SK-N-SH (cell line): ENCODE data around the gene DENND1A. TPM values are rescaled to one million over a fixed set of nuclear protein-coding genes. Genes with fewer than 3 reads are reported as not detected.

ENCODE experiments used
- CTCF ChIA-PET: fragments of 300-600, 350-600 bp; formaldehyde crosslinking; extraction: SDS; loops from one replicate; lab custom pipeline; 2021; lab: Yijun Ruan, JAX
- POLR2A ChIA-PET: fragments of 350-600 bp; sonication (Branson Sonifier 250); formaldehyde crosslinking; extraction: SDS; loops from one replicate; lab custom pipeline; 2020; ENCODE audit warnings: antibody characterized with exemption, inconsistent platforms; lab: Yijun Ruan, JAX
- DNase-seq: peaks from one replicate; pipeline ENCODE4 v3.0.0; 2012
- H2AFZ ChIP-seq: fragments of 200-600 bp; sonication (generic); 2 replicates; pipeline ENCODE4 v1.8.1; 2016; ENCODE audit warnings: antibody characterized with exemption, mild to moderate bottlenecking, low read depth
- H3F3A ChIP-seq: fragments of 200-600 bp; sonication (generic); replicated peaks from 2 replicates; pipeline ENCODE3; 2016; ENCODE audit warnings: antibody characterized with exemption, mild to moderate bottlenecking; ENCODE audit not compliant: insufficient read depth
- H3K27ac ChIP-seq, 2 experiments: fragments of 200-500 bp in 1 of 2; fragments of 200-600 bp in 1 of 2; sonication (Bioruptor generic) in 1 of 2; sonication (generic), shearing (Covaris generic) in 1 of 2; 2 replicates each; pipeline versions ENCODE4 v1.5.1 to v1.6.1; 2014 to 2016; ENCODE audit warnings: low read depth in 2 of 2, inconsistent platforms in 1 of 2, low read length in 1 of 2, mild to moderate bottlenecking in 1 of 2, mixed read lengths in 1 of 2
- H3K27me3 ChIP-seq: fragments of 200-600 bp; sonication (generic), shearing (Covaris generic); 2 replicates; pipeline ENCODE4 v1.6.1; 2016; ENCODE audit warnings: mixed run types; ENCODE audit not compliant: insufficient read depth
- H3K36me3 ChIP-seq, 2 experiments: fragments of 200-500 bp in 1 of 2; fragments of 200-600 bp in 1 of 2; sonication (Bioruptor generic) in 1 of 2; sonication (generic) in 1 of 2; replicated peaks in 1 of 2; 2 replicates each; pipeline versions ENCODE3 to v1.5.1; 2014 to 2016; ENCODE audit warnings: low read length in 1 of 2, mild to moderate bottlenecking in 1 of 2; ENCODE audit not compliant: insufficient read depth in 2 of 2, control insufficient read depth in 1 of 2
- H3K4me1 ChIP-seq, 2 experiments: fragments of 200-500 bp in 1 of 2; fragments of 200-600 bp in 1 of 2; sonication (Bioruptor generic) in 1 of 2; sonication (generic), shearing (Covaris generic) in 1 of 2; 2 replicates each; pipeline versions ENCODE4 v1.5.1 to v1.6.1; 2014 to 2016; ENCODE audit warnings: low read depth in 1 of 2, low read length in 1 of 2, mixed run types in 1 of 2; ENCODE audit not compliant: insufficient read depth in 2 of 2, control insufficient read depth in 1 of 2
- H3K4me2 ChIP-seq: fragments of 200-600 bp; sonication (generic), shearing (Covaris generic); 2 replicates; pipeline ENCODE4 v1.6.1; 2017; ENCODE audit warnings: mixed run types
- H3K4me3 ChIP-seq, 2 experiments: fragments of 200-500 bp in 1 of 2; fragments of 200-600 bp in 1 of 2; sonication (Bioruptor generic) in 1 of 2; sonication (generic), shearing (Covaris generic) in 1 of 2; 2 replicates each; pipeline versions ENCODE4 v1.5.1 to v1.8.1; 2014 to 2016; ENCODE audit warnings: low read depth in 2 of 2, inconsistent platforms in 1 of 2, low read length in 1 of 2, mild to moderate bottlenecking in 1 of 2, mixed read lengths in 1 of 2, moderate library complexity in 1 of 2
- H3K79me2 ChIP-seq: fragments of 200-600 bp; sonication (generic); 2 replicates; pipeline ENCODE4 v1.8.1; 2017; ENCODE audit warnings: mild to moderate bottlenecking; ENCODE audit not compliant: insufficient read depth
- H3K9ac ChIP-seq: fragments of 200-600 bp; sonication (generic); 2 replicates; pipeline ENCODE4 v1.6.1; 2017; ENCODE audit warnings: mixed run types
- H3K9me2 ChIP-seq: fragments of 200-600 bp; sonication (generic); 2 replicates; pipeline ENCODE4 v1.6.1; 2017; ENCODE audit warnings: mixed run types
- H3K9me3 ChIP-seq: fragments of 200-600 bp; sonication (generic); 2 replicates; pipeline ENCODE4 v1.6.1; 2017; ENCODE audit warnings: mixed run types, mild to moderate bottlenecking, moderate library complexity
- H4K20me1 ChIP-seq: fragments of 200-600 bp; sonication (generic); 2 replicates; pipeline ENCODE4 v1.6.1; 2017; ENCODE audit warnings: mild to moderate bottlenecking, mixed run types; ENCODE audit not compliant: insufficient read depth
- ELF1 ChIP-seq: IDR thresholded peaks from 2 replicates; pipeline ENCODE4 v1.4.0; 2012
- FOSL2 ChIP-seq: IDR thresholded peaks from 2 replicates; pipeline ENCODE4 v1.4.0; 2012; ENCODE audit warnings: low read depth, mild to moderate bottlenecking, moderate library complexity, borderline replicate concordance
- GABPA ChIP-seq: IDR thresholded peaks from 2 replicates; pipeline ENCODE4 v1.4.0; 2012; ENCODE audit warnings: low read depth, mild to moderate bottlenecking
- GATA2 ChIP-seq: sonication (generic); formaldehyde crosslinking; IDR thresholded peaks from 2 replicates; pipeline ENCODE4 v1.5.0; 2020; ENCODE audit warnings: mild to moderate bottlenecking, missing genetic modification reagents
- JUND ChIP-seq: IDR thresholded peaks from 2 replicates; pipeline ENCODE4 v1.4.0; 2012
- MEF2A ChIP-seq: IDR thresholded peaks from 2 replicates; pipeline ENCODE4 v1.4.0; 2012; ENCODE audit warnings: low read depth, borderline replicate concordance
- MXI1 ChIP-seq: IDR thresholded peaks from 2 replicates; pipeline ENCODE4 v1.6.1; 2012; ENCODE audit warnings: mild to moderate bottlenecking, low read depth, low read length, improper control_type of control experiment
- NRF1 ChIP-seq: IDR thresholded peaks from 2 replicates; pipeline ENCODE4 v1.6.1; 2012; ENCODE audit warnings: low read depth, mild to moderate bottlenecking, low read length
- POLR2AphosphoS5 ChIP-seq: IDR thresholded peaks from 2 replicates; pipeline ENCODE4 v1.6.1; 2012; ENCODE audit warnings: low read depth, low read length
- RXRA ChIP-seq: IDR thresholded peaks from 2 replicates; pipeline ENCODE4 v1.4.0; 2012; ENCODE audit warnings: low read depth, mild to moderate bottlenecking, borderline replicate concordance
- SIN3A ChIP-seq: IDR thresholded peaks from 2 replicates; pipeline ENCODE4 v1.6.1; 2012; ENCODE audit warnings: low read depth, mild to moderate bottlenecking, low read length, moderate library complexity, borderline replicate concordance
- SMC3 ChIP-seq: IDR thresholded peaks from 2 replicates; pipeline ENCODE4 v1.6.1; 2012; ENCODE audit warnings: low read depth, low read length, improper control_type of control experiment
- TAF1 ChIP-seq: IDR thresholded peaks from 2 replicates; pipeline ENCODE4 v1.6.1; 2012; ENCODE audit warnings: low read depth, mild to moderate bottlenecking, low read length, moderate library complexity, borderline replicate concordance
- TEAD4 ChIP-seq: IDR thresholded peaks from 2 replicates; pipeline ENCODE4 v1.4.0; 2012; ENCODE audit warnings: mild to moderate bottlenecking, borderline replicate concordance; ENCODE audit not compliant: insufficient read depth
- WGBS: methylation state at CpG from one replicate; pipeline ENCODE4 v1.1.6; 2017; ENCODE audit warnings: low lambda C conversion rate; 5-methylcytosine and 5-hydroxymethylcytosine counted together
- polyA plus RNA-seq, 3 experiments: library from polyadenylated mRNA; depleted of rRNA; stranded (reverse); fragments of >200 nt; gene quantifications; 2 replicates each; pipeline ENCODE4 v1.2.3, GENCODE V29; 2012
- TF ChIP-seq, protein P1 (sequence below): IDR thresholded peaks from 2 replicates; pipeline ENCODE4 v1.4.0; 2012; ENCODE audit warnings: low read depth, borderline replicate concordance
- TF ChIP-seq, protein P2 (sequence below): IDR thresholded peaks from 2 replicates; pipeline ENCODE4 v1.4.0; 2012; ENCODE audit warnings: low read depth
- TF ChIP-seq, protein P3 (sequence below): IDR thresholded peaks from 2 replicates; pipeline ENCODE4; 2012
- TF ChIP-seq, protein P4 (sequence below): fragments of 200-600 bp; sonication (generic); IDR thresholded peaks from 2 replicates; pipeline ENCODE4 v1.6.1; 2017; ENCODE audit warnings: antibody characterized with exemption, mild to moderate bottlenecking, moderate library complexity
- TF ChIP-seq, protein P5 (sequence below): IDR thresholded peaks from 2 replicates; pipeline ENCODE4 v1.4.0; 2012; ENCODE audit warnings: low read depth, borderline replicate concordance

Gene DENND1A
- polyA plus RNA-seq, 1 of the 3 experiments (the other 2 are of a cell fraction): 25.4 TPM

DNA sequence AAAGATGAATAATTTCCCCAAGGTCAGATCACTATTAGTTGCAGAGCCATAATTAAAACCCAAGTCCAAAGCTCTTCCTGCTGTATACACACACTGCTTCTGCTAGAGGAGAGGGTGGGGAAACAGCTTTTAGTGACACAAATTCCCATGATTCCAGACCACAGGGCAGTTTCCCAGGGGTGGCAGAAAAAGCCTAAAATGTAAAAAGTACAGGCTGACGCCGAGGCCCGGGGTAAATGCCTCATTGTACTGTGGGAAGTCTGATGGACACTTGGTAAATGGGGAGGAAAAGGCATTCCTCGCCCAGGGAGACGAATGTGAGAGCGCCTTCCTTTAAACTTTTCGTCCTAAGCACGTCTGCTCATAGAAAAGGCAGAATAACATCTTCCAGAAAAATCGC lies 65.7 kb downstream of the DENND1A start:
- H3F3A ChIP-seq: no peaks in the 10 kb centered on the region
- H3K79me2 ChIP-seq: no peaks in the 10 kb centered on the region
- no peak overlapping the region for H3K4me2 ChIP-seq
- H3K27me3 ChIP-seq: no peaks in the 10 kb centered on the region
- H3K27ac ChIP-seq: no peak overlapping the region
- no peaks in the 10 kb centered on the region for H3K9me2 ChIP-seq
- H3K9ac ChIP-seq: no peak overlapping the region
- H3K4me3 ChIP-seq: no peak overlapping the region
- no peak overlapping the region for H2AFZ ChIP-seq
- no peaks in the 10 kb centered on the region for H3K36me3 ChIP-seq
- CTCF ChIA-PET: no interaction called here
- H3K9me3 ChIP-seq: no peaks in the 10 kb centered on the region
- no peaks in the 10 kb centered on the region for H4K20me1 ChIP-seq
- peaks cover 0 to 4% of the 10 kb centered on the region in 2 experiments; a peak in 3 of 4 replicates for H3K4me1 ChIP-seq
- POLR2A ChIA-PET: no interaction called here
- WGBS: 96% methylated on average over 9 of the region's 9 CpGs
- DNase-seq: no peak
- TF ChIP-seq MEF2A: no peak
- TF ChIP-seq, protein P1, sequence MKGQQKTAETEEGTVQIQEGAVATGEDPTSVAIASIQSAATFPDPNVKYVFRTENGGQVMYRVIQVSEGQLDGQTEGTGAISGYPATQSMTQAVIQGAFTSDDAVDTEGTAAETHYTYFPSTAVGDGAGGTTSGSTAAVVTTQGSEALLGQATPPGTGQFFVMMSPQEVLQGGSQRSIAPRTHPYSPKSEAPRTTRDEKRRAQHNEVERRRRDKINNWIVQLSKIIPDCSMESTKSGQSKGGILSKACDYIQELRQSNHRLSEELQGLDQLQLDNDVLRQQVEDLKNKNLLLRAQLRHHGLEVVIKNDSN: no peak
- no peak for TF ChIP-seq RXRA
- no peak for TF ChIP-seq GABPA
- TF ChIP-seq FOSL2: no peak
- TF ChIP-seq JUND: no peak
- TF ChIP-seq TAF1: no peak
- no peak for TF ChIP-seq POLR2AphosphoS5

DNA sequence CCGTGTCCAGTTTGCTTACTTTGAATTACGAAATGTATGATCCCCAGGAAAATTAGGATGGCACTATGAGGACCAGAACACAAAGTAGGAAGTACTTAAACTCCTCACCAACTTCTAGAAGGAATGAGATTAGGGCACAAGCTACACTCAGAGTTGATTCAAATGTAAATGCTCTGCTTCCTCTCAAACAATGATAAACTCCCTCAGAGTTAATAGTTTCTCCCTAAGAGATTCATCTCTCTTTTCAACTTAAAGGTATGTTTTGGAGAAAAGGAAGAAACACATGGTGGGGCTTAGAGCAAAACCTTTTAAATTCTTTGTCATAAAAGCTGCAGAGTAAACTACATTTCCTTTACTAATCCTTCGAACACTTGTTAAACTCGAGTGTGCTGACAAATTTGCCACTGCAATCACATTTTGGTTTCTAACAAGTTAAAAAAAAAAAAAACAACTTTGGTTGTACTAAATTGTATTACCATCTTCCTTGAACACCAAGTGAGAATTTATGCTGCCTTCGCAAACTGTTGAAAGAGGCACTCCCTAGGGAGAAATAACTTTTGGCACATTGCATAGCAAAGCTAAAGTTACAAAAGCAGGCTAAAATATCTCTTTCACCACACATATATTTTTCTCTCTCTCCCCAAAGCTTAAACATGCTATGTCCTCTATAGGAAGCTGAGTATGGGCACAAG lies 66.6 kb downstream of the DENND1A start:
- Histone ChIP-seq H3K9me3 (no peaks in the 10 kb centered on the region), H3F3A (no peaks in the 10 kb centered on the region), H3K4me2 (no peak overlapping the region), H2AFZ (no peak overlapping the region), H3K27ac (no peak overlapping the region), H3K9me2 (no peaks in the 10 kb centered on the region), H3K9ac (no peak overlapping the region), H4K20me1 (no peaks in the 10 kb centered on the region), H3K4me3 (no peak overlapping the region), H3K79me2 (no peaks in the 10 kb centered on the region), H3K27me3 (no peaks in the 10 kb centered on the region), H3K36me3 (no peaks in the 10 kb centered on the region), H3K4me1 (peaks cover 0 to 4% of the 10 kb centered on the region in 2 experiments; a peak in 3 of 4 replicates)
- POLR2A ChIA-PET: no interaction called here
- CTCF ChIA-PET: interaction anchor here (1.4 kb wide), 1 partner anchor 92 kb away, joined by 3 read pairs; no protein-coding TSS in a partner anchor
- 94% methylated on average over 5 of the region's 5 CpGs for WGBS
- no peak for DNase-seq
- TF ChIP-seq MEF2A (no peak), ELF1 (no peak), FOSL2 (no peak), TAF1 (no peak), SMC3 (no peak), TEAD4 (no peak), RXRA (no peak), GATA2 (no peak), NRF1 (no peak), MXI1 (no peak), SIN3A (no peak), GABPA (no peak)
- TF ChIP-seq, protein P2, sequence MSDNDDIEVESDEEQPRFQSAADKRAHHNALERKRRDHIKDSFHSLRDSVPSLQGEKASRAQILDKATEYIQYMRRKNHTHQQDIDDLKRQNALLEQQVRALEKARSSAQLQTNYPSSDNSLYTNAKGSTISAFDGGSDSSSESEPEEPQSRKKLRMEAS: no peak
- TF ChIP-seq, protein P3, sequence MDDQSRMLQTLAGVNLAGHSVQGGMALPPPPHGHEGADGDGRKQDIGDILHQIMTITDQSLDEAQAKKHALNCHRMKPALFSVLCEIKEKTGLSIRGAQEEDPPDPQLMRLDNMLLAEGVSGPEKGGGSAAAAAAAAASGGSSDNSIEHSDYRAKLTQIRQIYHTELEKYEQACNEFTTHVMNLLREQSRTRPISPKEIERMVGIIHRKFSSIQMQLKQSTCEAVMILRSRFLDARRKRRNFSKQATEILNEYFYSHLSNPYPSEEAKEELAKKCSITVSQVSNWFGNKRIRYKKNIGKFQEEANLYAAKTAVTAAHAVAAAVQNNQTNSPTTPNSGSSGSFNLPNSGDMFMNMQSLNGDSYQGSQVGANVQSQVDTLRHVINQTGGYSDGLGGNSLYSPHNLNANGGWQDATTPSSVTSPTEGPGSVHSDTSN: no peak
- TF ChIP-seq, protein P1: no peak
- TF ChIP-seq, protein P4, sequence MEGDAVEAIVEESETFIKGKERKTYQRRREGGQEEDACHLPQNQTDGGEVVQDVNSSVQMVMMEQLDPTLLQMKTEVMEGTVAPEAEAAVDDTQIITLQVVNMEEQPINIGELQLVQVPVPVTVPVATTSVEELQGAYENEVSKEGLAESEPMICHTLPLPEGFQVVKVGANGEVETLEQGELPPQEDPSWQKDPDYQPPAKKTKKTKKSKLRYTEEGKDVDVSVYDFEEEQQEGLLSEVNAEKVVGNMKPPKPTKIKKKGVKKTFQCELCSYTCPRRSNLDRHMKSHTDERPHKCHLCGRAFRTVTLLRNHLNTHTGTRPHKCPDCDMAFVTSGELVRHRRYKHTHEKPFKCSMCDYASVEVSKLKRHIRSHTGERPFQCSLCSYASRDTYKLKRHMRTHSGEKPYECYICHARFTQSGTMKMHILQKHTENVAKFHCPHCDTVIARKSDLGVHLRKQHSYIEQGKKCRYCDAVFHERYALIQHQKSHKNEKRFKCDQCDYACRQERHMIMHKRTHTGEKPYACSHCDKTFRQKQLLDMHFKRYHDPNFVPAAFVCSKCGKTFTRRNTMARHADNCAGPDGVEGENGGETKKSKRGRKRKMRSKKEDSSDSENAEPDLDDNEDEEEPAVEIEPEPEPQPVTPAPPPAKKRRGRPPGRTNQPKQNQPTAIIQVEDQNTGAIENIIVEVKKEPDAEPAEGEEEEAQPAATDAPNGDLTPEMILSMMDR: no peak
- TF ChIP-seq, protein P5, sequence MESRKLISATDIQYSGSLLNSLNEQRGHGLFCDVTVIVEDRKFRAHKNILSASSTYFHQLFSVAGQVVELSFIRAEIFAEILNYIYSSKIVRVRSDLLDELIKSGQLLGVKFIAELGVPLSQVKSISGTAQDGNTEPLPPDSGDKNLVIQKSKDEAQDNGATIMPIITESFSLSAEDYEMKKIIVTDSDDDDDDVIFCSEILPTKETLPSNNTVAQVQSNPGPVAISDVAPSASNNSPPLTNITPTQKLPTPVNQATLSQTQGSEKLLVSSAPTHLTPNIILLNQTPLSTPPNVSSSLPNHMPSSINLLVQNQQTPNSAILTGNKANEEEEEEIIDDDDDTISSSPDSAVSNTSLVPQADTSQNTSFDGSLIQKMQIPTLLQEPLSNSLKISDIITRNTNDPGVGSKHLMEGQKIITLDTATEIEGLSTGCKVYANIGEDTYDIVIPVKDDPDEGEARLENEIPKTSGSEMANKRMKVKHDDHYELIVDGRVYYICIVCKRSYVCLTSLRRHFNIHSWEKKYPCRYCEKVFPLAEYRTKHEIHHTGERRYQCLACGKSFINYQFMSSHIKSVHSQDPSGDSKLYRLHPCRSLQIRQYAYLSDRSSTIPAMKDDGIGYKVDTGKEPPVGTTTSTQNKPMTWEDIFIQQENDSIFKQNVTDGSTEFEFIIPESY: no peak
